ENCODE results near the gene CLEC5A. TPM values are rescaled to one million over a fixed set of nuclear protein-coding genes. Genes with fewer than 3 reads are reported as not detected.

The CLEC5A gene
- total RNA-seq, 1 donor from 2014 or later: 0.64 TPM

- intact Hi-C loops (cut with DNase I): no loop called here
- H3K27ac ChIP-seq: no peak overlapping the region
- H3K36me3 ChIP-seq: no peaks in the 10 kb centered on the region
- peaks cover 0 to 7% of the 10 kb centered on the region in 2 donors for H3K9me3 ChIP-seq
- no peak for DNase-seq (ENCODE audit: low spot score in 2 of 2)
- no peak overlapping the region for H3K4me3 ChIP-seq
- H3K4me1 ChIP-seq: no peaks in the 10 kb centered on the region
- no peaks in the 10 kb centered on the region for H3K27me3 ChIP-seq
- no peak for TF ChIP-seq CTCF (IDR thresholded peaks at IDR 0.05)
These were observed 65.8 kb downstream of the CLEC5A start for GRCh38 chr7:141880960-141881359.

- peaks cover 0 to 7% of the 10 kb centered on the region in 2 donors for H3K9me3 ChIP-seq
- H3K36me3 ChIP-seq: no peaks in the 10 kb centered on the region
- no peak for DNase-seq (ENCODE audit: low spot score in 2 of 2)
- no peaks in the 10 kb centered on the region for H3K27me3 ChIP-seq
- H3K27ac ChIP-seq: no peak overlapping the region
- H3K4me1 ChIP-seq: no peaks in the 10 kb centered on the region
- H3K4me3 ChIP-seq: no peak overlapping the region
- intact Hi-C loops (cut with DNase I): no loop called here
- no peak for TF ChIP-seq CTCF (IDR thresholded peaks at IDR 0.05)
These were observed 69.4 kb downstream of the CLEC5A start for GRCh38 chr7:141877365-141877764.

Other genes starting within 250 kb of the CLEC5A start
- 10.4 TPM for gene DENND11, start 244.8 kb downstream of the CLEC5A start, total RNA-seq
- gene WEE2, start 238.6 kb downstream of the CLEC5A start, total RNA-seq: not detected
- 19.2 TPM for gene SSBP1, start 208.6 kb downstream of the CLEC5A start, total RNA-seq
- 6.6 TPM for gene TAS2R3, start 182.9 kb downstream of the CLEC5A start, total RNA-seq
- not detected for gene TAS2R4, start 170.3 kb downstream of the CLEC5A start, total RNA-seq
- not detected for gene TAS2R5, start 156.8 kb downstream of the CLEC5A start, total RNA-seq
- not detected for gene PRSS37, start 105.5 kb downstream of the CLEC5A start, total RNA-seq
- gene OR9A4, start 30.6 kb downstream of the CLEC5A start, total RNA-seq: not detected
- not detected for gene TAS2R38, start 26.8 kb upstream of the CLEC5A start, total RNA-seq
- gene MGAM, start 48.9 kb upstream of the CLEC5A start, total RNA-seq: not detected
- gene MGAM2, start 164.7 kb upstream of the CLEC5A start, total RNA-seq: not detected

All from ascending aorta (tissue), 2 donors.